Neural progenitor cell (in vitro differentiated cells): Measurements from ENCODE around the gene GRAMD2A. TPM values are rescaled to one million over a fixed set of nuclear protein-coding genes. Genes with fewer than 3 reads are reported as not detected.

Experiments
- DNase-seq: peaks from one replicate; pipeline ENCODE4 v3.0.0-alpha.2; 2016; ENCODE audit warnings: low spot score
- H2AFZ ChIP-seq: fragments of 200-600 bp; sonication (generic); replicated peaks from 2 replicates; pipeline ENCODE4 v1.6.1; 2016; ENCODE audit warnings: antibody characterized with exemption
- H3F3A ChIP-seq: fragments of 200-600 bp; sonication (generic); 2 replicates; pipeline ENCODE4 v1.6.1; 2016; ENCODE audit warnings: antibody characterized with exemption, low read depth
- H3K27ac ChIP-seq: fragments of 200-600 bp; sonication (generic); 2 replicates; pipeline ENCODE4 v1.5.1; 2016; ENCODE audit warnings: mild to moderate bottlenecking
- H3K27me3 ChIP-seq: fragments of 200-600 bp; sonication (generic); 2 replicates; pipeline ENCODE4 v1.6.1; 2016; ENCODE audit warnings: mild to moderate bottlenecking, moderate library complexity
- H3K36me3 ChIP-seq: fragments of 200-600 bp; sonication (generic); 2 replicates; pipeline ENCODE4 v1.5.1; 2016
- H3K4me1 ChIP-seq: fragments of 200-600 bp; sonication (generic); 2 replicates; pipeline ENCODE4 v1.6.1; 2016; ENCODE audit warnings: mixed run types
- H3K4me2 ChIP-seq: fragments of 200-600 bp; sonication (generic); 2 replicates; pipeline ENCODE4 v1.6.1; 2016
- H3K4me3 ChIP-seq: fragments of 200-600 bp; sonication (generic); 2 replicates; pipeline ENCODE4 v1.5.1; 2016
- H3K79me2 ChIP-seq: fragments of 200-600 bp; sonication (generic); 2 replicates; pipeline ENCODE4 v1.6.1; 2016; ENCODE audit warnings: low read depth
- H3K9ac ChIP-seq: fragments of 200-600 bp; sonication (generic); 2 replicates; pipeline ENCODE4 v1.6.1; 2016
- H3K9me3 ChIP-seq: fragments of 200-600 bp; sonication (generic); 2 replicates; pipeline ENCODE4 v1.5.1; 2016; ENCODE audit warnings: low read depth
- H4K20me1 ChIP-seq: fragments of 200-600 bp; sonication (generic); 2 replicates; pipeline ENCODE4 v1.6.1; 2016; ENCODE audit warnings: low read depth
- H3K27ac Mint-ChIP-seq: 3 replicates; pipeline ENCODE4 v1.8.0; 2021; ENCODE audit warnings: mixed read lengths
- H3K27me3 Mint-ChIP-seq: 2 replicates; pipeline ENCODE4 v1.8.0; 2022; ENCODE audit warnings: low read depth, mild to moderate bottlenecking, inconsistent platforms, moderate library complexity, mixed read lengths; ENCODE audit not compliant: insufficient read depth
- H3K36me3 Mint-ChIP-seq: 3 replicates; pipeline ENCODE4 v1.8.0; 2021; ENCODE audit warnings: mixed read lengths
- H3K4me1 Mint-ChIP-seq: 3 replicates; pipeline ENCODE4 v1.8.0; 2021; ENCODE audit warnings: mixed read lengths
- H3K4me3 Mint-ChIP-seq: 3 replicates; pipeline ENCODE4 v1.8.0; 2021; ENCODE audit warnings: mild to moderate bottlenecking, moderate library complexity, mixed read lengths
- H3K9me3 Mint-ChIP-seq: 3 replicates; pipeline ENCODE4 v1.8.0; 2020; ENCODE audit warnings: mixed read lengths
- CTCF ChIP-seq: fragments of 200-600 bp; sonication (generic); IDR thresholded peaks from 2 replicates; pipeline ENCODE4 v1.5.1; 2017; ENCODE audit warnings: antibody characterized with exemption, mild to moderate bottlenecking
- EZH2 ChIP-seq: fragments of 200-600 bp; sonication (generic); IDR thresholded peaks from 2 replicates; pipeline ENCODE4 v1.6.1; 2017; ENCODE audit warnings: antibody characterized with exemption, mild to moderate bottlenecking, moderate library complexity
- EZH2phosphoT487 ChIP-seq: fragments of 200-600 bp; sonication (generic); IDR thresholded peaks from 2 replicates; pipeline ENCODE4 v1.6.1; 2017; ENCODE audit warnings: antibody characterized with exemption
- total RNA-seq: library from RNA; depleted of rRNA; stranded (reverse); fragments of >200 nt; gene quantifications from 2 replicates; pipeline ENCODE4 v1.2.3, GENCODE V29; 2015; ENCODE audit warnings: low replicate concordance

Gene GRAMD2A
- total RNA-seq, 1 donor from 2014 or later = 0.43 TPM

- Mint-ChIP-seq H3K4me3 (no peak overlapping the region), H3K27me3 (peaks cover 2% of the 10 kb centered on the region), H3K9me3 (no peaks in the 10 kb centered on the region), H3K36me3 (no peaks in the 10 kb centered on the region), H3K4me1 (no peaks in the 10 kb centered on the region), H3K27ac (no peak overlapping the region)
- Histone ChIP-seq H3K9ac (no peak overlapping the region), H2AFZ (no peak overlapping the region), H3F3A (no peaks in the 10 kb centered on the region), H3K4me1 (no peaks in the 10 kb centered on the region), H3K79me2 (no peaks in the 10 kb centered on the region), H3K27ac (no peak overlapping the region), H3K4me2 (no peak overlapping the region), H3K4me3 (no peak overlapping the region), H4K20me1 (no peaks in the 10 kb centered on the region), H3K9me3 (no peaks in the 10 kb centered on the region), H3K27me3 (no peaks in the 10 kb centered on the region), H3K36me3 (no peaks in the 10 kb centered on the region)
- DNase-seq = no peak
- TF ChIP-seq CTCF (no peak), EZH2 (no peak), EZH2phosphoT487 (no peak)
Measured at GRCh38 chr15:72147418-72147817, 50.2 kb downstream of the GRAMD2A start.

GRCh38 chr15:72146934-72147333 lies 50.7 kb downstream of the GRAMD2A start:
- Histone ChIP-seq H3K27me3 (no peaks in the 10 kb centered on the region), H3K79me2 (no peaks in the 10 kb centered on the region), H2AFZ (no peak overlapping the region), H3K4me3 (no peak overlapping the region), H3F3A (no peaks in the 10 kb centered on the region), H3K4me1 (no peaks in the 10 kb centered on the region), H3K9ac (no peak overlapping the region), H3K9me3 (no peaks in the 10 kb centered on the region), H3K36me3 (no peaks in the 10 kb centered on the region), H4K20me1 (no peaks in the 10 kb centered on the region), H3K27ac (no peak overlapping the region), H3K4me2 (no peak overlapping the region)
- no peak overlapping the region for H3K27ac Mint-ChIP-seq
- H3K4me3 Mint-ChIP-seq = no peak overlapping the region
- DNase-seq = no peak
- H3K9me3 Mint-ChIP-seq = no peaks in the 10 kb centered on the region
- TF ChIP-seq EZH2phosphoT487 (no peak), CTCF (no peak), EZH2 (no peak)
- no peaks in the 10 kb centered on the region for H3K4me1 Mint-ChIP-seq
- no peaks in the 10 kb centered on the region for H3K36me3 Mint-ChIP-seq
- H3K27me3 Mint-ChIP-seq = peaks cover 2% of the 10 kb centered on the region

- Mint-ChIP-seq H3K4me3 (no peak overlapping the region), H3K4me1 (no peaks in the 10 kb centered on the region), H3K9me3 (no peaks in the 10 kb centered on the region), H3K36me3 (no peaks in the 10 kb centered on the region), H3K27ac (no peak overlapping the region), H3K27me3 (peaks cover 2% of the 10 kb centered on the region)
- Histone ChIP-seq H2AFZ (no peak overlapping the region), H3K9ac (no peak overlapping the region), H3K4me1 (no peaks in the 10 kb centered on the region), H3K36me3 (no peaks in the 10 kb centered on the region), H3K27ac (no peak overlapping the region), H3K9me3 (no peaks in the 10 kb centered on the region), H3K27me3 (no peaks in the 10 kb centered on the region), H3K4me2 (no peak overlapping the region), H4K20me1 (no peaks in the 10 kb centered on the region), H3F3A (no peaks in the 10 kb centered on the region), H3K4me3 (no peak overlapping the region), H3K79me2 (no peaks in the 10 kb centered on the region)
- TF ChIP-seq EZH2phosphoT487 (no peak), EZH2 (no peak), CTCF (no peak)
- DNase-seq = no peak
Measured at GRCh38 chr15:72146221-72146620, 51.4 kb downstream of the GRAMD2A start.
